MM.1S (cell line): ENCODE data around the gene SCN1A.

Source experiments
- CTCF ChIP-seq: fragments of 300-600 bp; sonication (generic); IDR thresholded peaks from 2 replicates; pipeline ENCODE4 v1.5.1; 2016; ENCODE audit warnings: antibody characterized with exemption, low read length, mixed read lengths
- EZH2 ChIP-seq: fragments of 300-600 bp; sonication (generic); optimal IDR thresholded peaks from 2 replicates; pipeline ENCODE3; 2017; ENCODE audit warnings: low read depth, mild to moderate bottlenecking, antibody characterized with exemption, low read length, mixed read lengths

DNA sequence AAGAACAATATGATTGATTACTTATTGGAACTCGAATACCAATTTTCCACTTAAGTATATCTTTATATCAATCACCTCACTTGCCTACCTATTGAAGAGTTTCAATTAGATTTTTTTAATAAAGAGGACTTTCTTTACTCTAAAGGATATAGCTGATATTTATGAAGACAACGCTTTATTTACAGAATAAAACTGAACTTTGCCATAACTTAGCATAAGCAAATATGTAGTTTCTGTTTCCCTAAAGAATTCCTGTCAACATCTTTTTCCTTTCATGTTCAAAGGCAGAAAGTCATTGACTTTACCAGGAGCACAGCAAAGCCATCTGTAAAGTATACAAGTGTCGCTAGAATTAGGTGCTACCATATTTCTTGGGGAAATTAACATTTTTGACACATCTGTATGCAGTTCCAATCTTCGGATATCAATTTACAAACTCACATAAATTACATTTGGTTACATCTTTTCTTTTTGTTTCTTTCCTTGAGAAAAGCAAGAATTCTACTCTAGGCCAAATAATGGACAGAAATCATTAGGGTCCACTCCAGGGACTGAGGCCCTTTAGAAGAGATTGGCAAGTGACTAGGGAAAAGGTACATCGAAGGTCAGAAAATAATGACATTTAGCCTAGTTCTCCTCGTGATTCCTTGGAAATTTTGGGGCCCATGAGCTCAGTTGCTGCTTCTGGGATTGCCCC lies 7.5 kb upstream of the SCN1A start:
- TF ChIP-seq CTCF (no peak), EZH2 (no peak)
